ENCODE data around the gene PSME3IP1.

Gene PSME3IP1

GRCh38 chr16:57163842-57164241 lies 22.0 kb downstream of the PSME3IP1 start:
- H3K4me3 ChIP-seq (ENCODE audit: low read depth, low read length) = no peak overlapping the region
- no peak for DNase-seq (ENCODE audit: low read depth)
- TF ChIP-seq MAX (IDR thresholded peaks at IDR 0.05; ENCODE audit: low read depth, low read length) (no peak), MYC (IDR thresholded peaks at IDR 0.05; ENCODE audit: low read depth, low read length) (no peak), POLR2A (IDR thresholded peaks at IDR 0.05; ENCODE audit: extremely low read depth, insufficient read length) (no peak)
- TF ChIP-seq, protein P1, sequence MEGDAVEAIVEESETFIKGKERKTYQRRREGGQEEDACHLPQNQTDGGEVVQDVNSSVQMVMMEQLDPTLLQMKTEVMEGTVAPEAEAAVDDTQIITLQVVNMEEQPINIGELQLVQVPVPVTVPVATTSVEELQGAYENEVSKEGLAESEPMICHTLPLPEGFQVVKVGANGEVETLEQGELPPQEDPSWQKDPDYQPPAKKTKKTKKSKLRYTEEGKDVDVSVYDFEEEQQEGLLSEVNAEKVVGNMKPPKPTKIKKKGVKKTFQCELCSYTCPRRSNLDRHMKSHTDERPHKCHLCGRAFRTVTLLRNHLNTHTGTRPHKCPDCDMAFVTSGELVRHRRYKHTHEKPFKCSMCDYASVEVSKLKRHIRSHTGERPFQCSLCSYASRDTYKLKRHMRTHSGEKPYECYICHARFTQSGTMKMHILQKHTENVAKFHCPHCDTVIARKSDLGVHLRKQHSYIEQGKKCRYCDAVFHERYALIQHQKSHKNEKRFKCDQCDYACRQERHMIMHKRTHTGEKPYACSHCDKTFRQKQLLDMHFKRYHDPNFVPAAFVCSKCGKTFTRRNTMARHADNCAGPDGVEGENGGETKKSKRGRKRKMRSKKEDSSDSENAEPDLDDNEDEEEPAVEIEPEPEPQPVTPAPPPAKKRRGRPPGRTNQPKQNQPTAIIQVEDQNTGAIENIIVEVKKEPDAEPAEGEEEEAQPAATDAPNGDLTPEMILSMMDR (IDR thresholded peaks at IDR 0.05; ENCODE audit: low read depth, low read length) = no peak

DNA sequence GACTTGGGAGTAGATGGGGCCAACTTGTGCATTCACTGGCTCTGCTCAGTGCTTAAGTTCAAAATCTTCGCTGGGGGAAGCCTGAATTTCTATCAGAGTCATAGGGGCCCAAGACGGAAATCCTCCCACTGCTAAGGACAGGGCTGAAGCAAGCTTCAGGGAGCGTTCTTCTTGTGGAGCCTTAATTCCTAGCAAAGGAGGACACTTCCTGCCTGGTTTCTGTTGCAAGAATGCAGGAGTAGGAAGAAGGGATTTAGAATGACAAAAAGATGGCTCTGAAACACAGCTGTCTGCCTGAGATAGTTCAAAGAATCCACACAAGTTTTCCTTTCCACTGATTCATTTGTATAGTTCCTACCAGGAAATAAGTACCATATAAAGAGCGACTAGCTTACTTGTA lies 26.4 kb downstream of the PSME3IP1 start:
- no peak for DNase-seq (ENCODE audit: low read depth)
- no peak for TF ChIP-seq MAX (IDR thresholded peaks at IDR 0.05; ENCODE audit: low read depth, low read length)
- H3K4me3 ChIP-seq (ENCODE audit: low read depth, low read length) = no peak overlapping the region

GRCh38 chr16:57157533-57157932 lies 28.3 kb downstream of the PSME3IP1 start:
- no peak overlapping the region for H3K4me3 ChIP-seq (ENCODE audit: low read depth, low read length)
- TF ChIP-seq POLR2A (IDR thresholded peaks at IDR 0.05; ENCODE audit: extremely low read depth, insufficient read length) (no peak), MAX (IDR thresholded peaks at IDR 0.05; ENCODE audit: low read depth, low read length) (no peak), MYC (IDR thresholded peaks at IDR 0.05; ENCODE audit: low read depth, low read length) (no peak)
- TF ChIP-seq, protein P1 (IDR thresholded peaks at IDR 0.05; ENCODE audit: low read depth, low read length) = no peak
- no peak for DNase-seq (ENCODE audit: low read depth)

DNA sequence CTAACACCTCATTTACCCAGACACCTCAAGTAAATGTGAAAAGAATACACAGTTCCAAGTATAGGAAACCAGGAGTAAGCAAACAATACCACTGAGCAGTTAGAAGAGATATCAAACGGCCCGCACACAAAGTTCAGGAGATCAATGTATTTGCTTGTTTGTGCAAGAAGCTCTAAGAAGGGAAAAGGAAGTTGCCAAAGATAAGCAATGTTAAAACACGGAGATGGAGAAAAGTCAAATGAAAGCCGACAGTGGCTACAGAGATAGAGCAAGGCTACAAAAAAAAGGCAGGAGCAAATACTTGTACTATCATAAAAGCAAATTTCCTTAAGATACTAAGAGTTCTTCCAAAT lies 29.5 kb downstream of the PSME3IP1 start:
- no peak for DNase-seq (ENCODE audit: low read depth)
- TF ChIP-seq MYC (IDR thresholded peaks at IDR 0.05; ENCODE audit: low read depth, low read length) (no peak), MAX (IDR thresholded peaks at IDR 0.05; ENCODE audit: low read depth, low read length) (no peak), POLR2A (IDR thresholded peaks at IDR 0.05; ENCODE audit: extremely low read depth, insufficient read length) (no peak)
- TF ChIP-seq, protein P1 (IDR thresholded peaks at IDR 0.05; ENCODE audit: low read depth, low read length) = no peak
- H3K4me3 ChIP-seq (ENCODE audit: low read depth, low read length) = no peak overlapping the region

DNA sequence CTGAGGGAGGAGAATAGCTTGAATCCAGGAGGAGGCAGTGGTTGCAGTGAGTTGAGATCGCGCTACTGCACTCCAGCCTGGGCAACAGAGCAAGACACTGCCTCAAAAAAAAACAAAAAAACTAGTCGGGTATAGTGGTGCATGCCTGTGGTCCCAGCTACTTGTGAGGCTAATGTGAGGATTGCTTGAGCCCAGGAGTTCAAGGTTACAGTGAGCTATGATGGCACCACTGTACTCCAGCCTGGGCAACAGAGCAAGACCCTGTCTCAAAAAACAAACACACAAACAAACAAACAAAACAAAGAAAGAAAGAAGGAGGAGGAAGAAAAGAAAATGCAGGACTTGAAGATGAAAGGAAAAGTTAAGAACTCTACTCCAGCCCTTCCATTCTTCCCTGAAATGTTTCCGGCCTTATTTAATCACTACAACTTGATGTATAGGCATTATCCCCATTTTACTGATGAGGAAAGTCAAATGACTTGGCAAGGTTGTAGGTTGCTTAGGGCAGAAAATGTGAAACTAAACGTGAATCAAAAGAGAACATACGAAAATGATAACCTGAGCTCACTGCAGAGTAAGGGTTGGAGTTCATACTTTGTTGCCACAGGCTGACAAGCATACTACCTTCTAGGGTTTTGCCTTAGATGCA lies 30.0 kb downstream of the PSME3IP1 start:
- no peak for DNase-seq (ENCODE audit: low read depth)
- TF ChIP-seq, protein P1 (IDR thresholded peaks at IDR 0.05; ENCODE audit: low read depth, low read length) = no peak
- TF ChIP-seq MAX (IDR thresholded peaks at IDR 0.05; ENCODE audit: low read depth, low read length) (no peak), POLR2A (IDR thresholded peaks at IDR 0.05; ENCODE audit: extremely low read depth, insufficient read length) (no peak), MYC (IDR thresholded peaks at IDR 0.05; ENCODE audit: low read depth, low read length) (no peak)
- H3K4me3 ChIP-seq (ENCODE audit: low read depth, low read length) = no peak overlapping the region

DNA sequence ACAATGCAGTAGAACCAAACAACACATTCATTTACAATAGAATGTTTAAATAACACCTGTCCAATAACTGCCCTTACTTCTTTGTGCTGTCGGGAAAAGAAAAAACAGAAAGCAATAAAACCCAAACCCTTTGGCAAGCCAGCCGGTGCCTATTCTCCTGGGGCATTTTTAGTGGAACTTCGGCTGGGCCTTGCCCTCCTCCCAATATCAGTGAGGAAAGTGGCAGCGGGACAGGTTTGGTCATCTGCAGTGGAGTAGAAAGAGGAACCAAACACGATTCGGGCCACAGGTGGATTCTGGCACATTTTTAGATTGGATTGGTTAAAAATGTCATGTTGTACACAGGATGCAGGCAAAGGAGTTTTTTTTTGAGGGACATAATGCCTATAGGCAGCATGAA lies 32.0 kb downstream of the PSME3IP1 start:
- no peak for DNase-seq (ENCODE audit: low read depth)
- H3K4me3 ChIP-seq (ENCODE audit: low read depth, low read length) = no peak overlapping the region
- TF ChIP-seq MYC (IDR thresholded peaks at IDR 0.05; ENCODE audit: low read depth, low read length) = no peak
- TF ChIP-seq, protein P1 (IDR thresholded peaks at IDR 0.05; ENCODE audit: low read depth, low read length) = no peak
- TF ChIP-seq MAX (IDR thresholded peaks at IDR 0.05; ENCODE audit: low read depth, low read length) = no peak
- TF ChIP-seq POLR2A (IDR thresholded peaks at IDR 0.05; ENCODE audit: extremely low read depth, insufficient read length) = no peak

Measured in NB4 (cell line).